IMR-90 (cell line): ENCODE measurements around the gene SLC6A12. TPM values are rescaled to one million over a fixed set of nuclear protein-coding genes. Genes with fewer than 3 reads are reported as not detected.

Source experiments
- ATAC-seq: fragments of 200-7000 bp; cut with Tn5 transposase; 2 replicates; pipeline ENCODE4 v1.9.1; 2020; ENCODE audit warnings: low read depth, mild to moderate bottlenecking, moderate library complexity
- BruUV-seq: library from RNA; stranded (reverse); fragments of 400-500 nt; replicated peaks from 2 replicates; lab custom pipeline; 2021; lab: Mats Ljungman, UMichigan
- CTCF ChIA-PET: fragments of 300-600 bp; formaldehyde crosslinking; extraction: SDS; loops from one replicate; lab custom pipeline; 2021; ENCODE audit warnings: antibody characterized with exemption; lab: Yijun Ruan, JAX
- POLR2A ChIA-PET: fragments of 300-600 bp; sonication (Branson Sonifier 250); formaldehyde crosslinking; loops from one replicate; lab custom pipeline; 2022; ENCODE audit warnings: antibody characterized with exemption; ENCODE audit not compliant: unreplicated experiment; lab: Charles Lee
- DNase-seq: peaks from one replicate; pipeline ENCODE4 v3.0.0; 2013
- H2AFZ ChIP-seq: replicated peaks from 2 replicates; pipeline ENCODE3; 2013; ENCODE audit warnings: low read length, mild to moderate bottlenecking; ENCODE audit not compliant: poor library complexity
- H2AK5ac ChIP-seq: 2 replicates; pipeline ENCODE4 v1.6.1; 2013; ENCODE audit warnings: low read depth, low read length, inconsistent platforms
- H2AK9ac ChIP-seq: replicated peaks from 2 replicates; pipeline ENCODE3; 2013; ENCODE audit warnings: mild to moderate bottlenecking, low read depth, low read length, moderate library complexity; ENCODE audit not compliant: poor library complexity
- H2BK120ac ChIP-seq: 2 replicates; pipeline ENCODE4 v1.6.1; 2013; ENCODE audit warnings: low read depth, low read length, inconsistent platforms
- H2BK15ac ChIP-seq: 3 replicates; pipeline ENCODE4 v1.6.1; 2013; ENCODE audit warnings: low read depth, low read length, inconsistent platforms
- H2BK20ac ChIP-seq: 2 replicates; pipeline ENCODE4 v1.6.1; 2013; ENCODE audit warnings: low read depth, mild to moderate bottlenecking, inconsistent platforms, low read length, moderate library complexity
- H2BK5ac ChIP-seq: 2 replicates; pipeline ENCODE4 v1.6.1; 2013; ENCODE audit warnings: mild to moderate bottlenecking, low read depth, low read length, inconsistent platforms; ENCODE audit not compliant: poor library complexity, severe bottlenecking
- H3K14ac ChIP-seq: replicated peaks from 2 replicates; pipeline ENCODE4 v1.6.1; 2013; ENCODE audit warnings: low read depth, low read length, inconsistent platforms
- H3K18ac ChIP-seq: 2 replicates; pipeline ENCODE4 v1.6.1; 2013; ENCODE audit warnings: low read depth, low read length, control low read depth
- H3K23ac ChIP-seq: 2 replicates; pipeline ENCODE4 v1.6.1; 2013; ENCODE audit warnings: low read depth, low read length, inconsistent platforms
- H3K27ac ChIP-seq: 2 replicates; pipeline ENCODE4 v1.5.1; 2013; ENCODE audit warnings: mild to moderate bottlenecking, control low read depth, low read length; ENCODE audit not compliant: insufficient read depth
- H3K27me3 ChIP-seq: 2 replicates; pipeline ENCODE4 v1.6.1; 2013; ENCODE audit warnings: low read length; ENCODE audit not compliant: control insufficient read depth, insufficient read depth
- H3K36me3 ChIP-seq: 2 replicates; pipeline ENCODE4 v1.6.1; 2013; ENCODE audit warnings: low read length, mixed read lengths; ENCODE audit not compliant: control insufficient read depth, insufficient read depth
- H3K4ac ChIP-seq: 2 replicates; pipeline ENCODE4 v1.6.1; 2013; ENCODE audit warnings: low read depth, low read length, inconsistent platforms
- H3K4me1 ChIP-seq: 2 replicates; pipeline ENCODE4 v1.6.1; 2013; ENCODE audit warnings: low read length, mixed read lengths; ENCODE audit not compliant: control insufficient read depth, insufficient read depth
- H3K4me2 ChIP-seq: 2 replicates; pipeline ENCODE4 v1.6.1; 2013; ENCODE audit warnings: low read depth, mild to moderate bottlenecking, control low read depth, low read length, moderate library complexity
- H3K4me3 ChIP-seq: 2 replicates; pipeline ENCODE4 v1.5.1; 2013; ENCODE audit warnings: low read depth, mild to moderate bottlenecking, control low read depth, low read length, moderate library complexity; ENCODE audit not compliant: insufficient read depth
- H3K56ac ChIP-seq: 2 replicates; pipeline ENCODE4 v1.6.1; 2013; ENCODE audit warnings: low read length, inconsistent platforms; ENCODE audit not compliant: insufficient read depth; ENCODE audit errors: extremely low read depth
- H3K79me1 ChIP-seq, 2 experiments: 2 replicates each; pipeline ENCODE4 v1.6.1; 2013; ENCODE audit warnings: low read length in 2 of 2, inconsistent platforms in 1 of 2, low read depth in 1 of 2
- H3K9ac ChIP-seq: 2 replicates; pipeline ENCODE4 v1.6.1; 2013; ENCODE audit warnings: low read depth, low read length, control low read depth
- H3K9me1 ChIP-seq: 2 replicates; pipeline ENCODE4 v1.6.1; 2013; ENCODE audit warnings: low read length, inconsistent platforms; ENCODE audit not compliant: insufficient read depth
- H3K9me3 ChIP-seq: 2 replicates; pipeline ENCODE4 v1.6.1; 2013; ENCODE audit warnings: low read length; ENCODE audit not compliant: control insufficient read depth, insufficient read depth
- H4K20me1 ChIP-seq: 2 replicates; pipeline ENCODE4 v1.6.1; 2013; ENCODE audit warnings: low read length, inconsistent platforms; ENCODE audit not compliant: insufficient read depth
- H4K5ac ChIP-seq: 2 replicates; pipeline ENCODE4 v1.6.1; 2013; ENCODE audit warnings: mild to moderate bottlenecking, low read depth, low read length, control low read depth
- H4K8ac ChIP-seq, 2 experiments: 2 replicates each; pipeline ENCODE4 v1.6.1; 2013; ENCODE audit warnings: low read depth in 2 of 2, low read length in 2 of 2, control low read depth in 1 of 2, inconsistent platforms in 1 of 2
- H4K91ac ChIP-seq: 2 replicates; pipeline ENCODE4 v1.6.1; 2013; ENCODE audit warnings: low read depth, low read length, inconsistent platforms; ENCODE audit not compliant: insufficient read depth
- CEBPB ChIP-seq: IDR thresholded peaks from 2 replicates; pipeline ENCODE4 v1.6.1; 2012; ENCODE audit warnings: low read depth, low read length, improper control_type of control experiment
- CTCF ChIP-seq: conservative IDR thresholded peaks from 2 replicates; pipeline ENCODE4 v1.5.1; 2012; ENCODE audit warnings: mild to moderate bottlenecking, low read depth, low read length, improper control_type of control experiment
- FOS ChIP-seq: fragments of 150-350 bp; IDR thresholded peaks from 2 replicates; pipeline ENCODE4 v1.6.1; 2016; ENCODE audit warnings: low read depth, low read length
- MAZ ChIP-seq: IDR thresholded peaks from 2 replicates; pipeline ENCODE4 v1.6.1; 2012; ENCODE audit warnings: low read depth, mild to moderate bottlenecking, low read length, improper control_type of control experiment, moderate library complexity, borderline replicate concordance
- RAD21 ChIP-seq: IDR thresholded peaks from 2 replicates; pipeline ENCODE4 v1.6.1; 2012; ENCODE audit warnings: low read length, improper control_type of control experiment
- RCOR1 ChIP-seq: IDR thresholded peaks from 2 replicates; pipeline ENCODE4 v1.6.1; 2012; ENCODE audit warnings: mild to moderate bottlenecking, low read length, improper control_type of control experiment; ENCODE audit not compliant: insufficient replicate concordance
- SMC3 ChIP-seq: fragments of 150-350 bp; IDR thresholded peaks from 2 replicates; pipeline ENCODE4 v1.6.1; 2016; ENCODE audit warnings: low read depth, mild to moderate bottlenecking, antibody characterized with exemption, low read length, moderate library complexity
- USF2 ChIP-seq: fragments of 150-350 bp; IDR thresholded peaks from 2 replicates; pipeline ENCODE4 v1.6.1; 2017; ENCODE audit warnings: mild to moderate bottlenecking, antibody characterized with exemption, low read length, low read depth
- WGBS, 2 experiments: methylation state at CpG; one replicate each; pipeline versions ENCODE4 v1.1.5 to v1.1.7; 2013; ENCODE audit warnings: missing lambda C conversion rate in 2 of 2; ENCODE audit not compliant: insufficient read length in 1 of 2; ENCODE audit errors: extremely low coverage in 2 of 2; 5-methylcytosine and 5-hydroxymethylcytosine counted together
- dilution Hi-C: fragments of 300-500 bp; cut with HindIII; formaldehyde crosslinking; loops from one replicate; pipeline ENCODE4 v1.14.3; 2018; ENCODE audit warnings: low sequenced_read_pairs; ENCODE audit not compliant: unreplicated experiment
- in situ Hi-C: fragments of 300-500 bp; cut with MboI; formaldehyde crosslinking; loops from 3 replicates; pipeline ENCODE4 v1.14.3; 2019; ENCODE audit warnings: low sequenced_read_pairs, inconsistent platforms, mixed read lengths
- intact Hi-C: fragments of 100-400 bp; cut with micrococcal nuclease; formaldehyde crosslinking; loops from 2 replicates; pipeline ENCODE4 v1.10.0; 2022
- polyA plus RNA-seq, 3 experiments: library from polyadenylated mRNA; depleted of rRNA; stranded (reverse); fragments of >200 nt; gene quantifications; 2 replicates each; pipeline ENCODE4 v1.2.3, GENCODE V29; 2012; ENCODE audit warnings: low replicate concordance in 1 of 3
- total RNA-seq: library from RNA; depleted of rRNA; stranded (reverse); fragments of >200 nt; gene quantifications from 2 replicates; pipeline ENCODE4 v1.2.3, GENCODE V29; 2012

Gene SLC6A12
- total and polyA plus RNA-seq, 2 of the 4 experiments (the other 2 are of a cell fraction): not detected

GRCh38 chr12:188910-189621 lies 24.9 kb downstream of the SLC6A12 start:
- H2AFZ ChIP-seq: peak overlapping the region; percentile 92
- intact Hi-C loops: no loop called here
- peak overlapping the region; percentile 53; the same call in 1 of the 2 replicates for H3K4ac ChIP-seq
- H3K27ac ChIP-seq: no peak overlapping the region
- H3K4me2 ChIP-seq: peak overlapping the region; percentile 89
- TF ChIP-seq USF2: no peak
- TF ChIP-seq CEBPB: no peak
- TF ChIP-seq RCOR1: no peak
- peak; percentile 71 for TF ChIP-seq RAD21
- TF ChIP-seq FOS: no peak
- TF ChIP-seq CTCF: peak; percentile 85
- TF ChIP-seq MAZ: peak; percentile 80; the same call in 1 of the 2 replicates
- TF ChIP-seq SMC3: peak; percentile 78
- H3K36me3 ChIP-seq: no peaks in the 10 kb centered on the region
- peak overlapping the region; percentile 16; the same call in 1 of the 2 replicates for H4K5ac ChIP-seq
- no peaks in the 10 kb centered on the region for H3K9me1 ChIP-seq
- peak overlapping the region; percentile 69 for H2AK9ac ChIP-seq
- DNase-seq (peak; percentile 45), ATAC-seq (peak; percentile 98)
- H2AK5ac ChIP-seq: no peak overlapping the region
- H2BK5ac ChIP-seq: no peak overlapping the region
- peaks cover 34% of the 10 kb centered on the region for H3K27me3 ChIP-seq
- H3K56ac ChIP-seq: no peak overlapping the region
- H2BK120ac ChIP-seq: no peak overlapping the region
- dilution Hi-C loops: no loop called here
- H3K18ac ChIP-seq: no peak overlapping the region
- no peak overlapping the region for H3K14ac ChIP-seq
- 9% methylated on average over 38 of the region's 52 CpGs; no CpG with 5 or more reads in 1 of the 2 experiments for WGBS, 2 experiments
- H4K8ac ChIP-seq: peak overlapping the region in 1 of 2 experiments; percentile 78; a peak in 1 of 4 replicates
- H4K91ac ChIP-seq: no peak overlapping the region
- in situ Hi-C loops: no loop called here
- peak overlapping the region; percentile 46 for H3K4me3 ChIP-seq
- ChIA-PET CTCF (interaction anchor here (1.2 kb wide), 1 partner anchor 9 kb away, joined by 3 read pairs; no protein-coding TSS in a partner anchor), POLR2A (no interaction called here)
- peaks cover 2% of the 10 kb centered on the region; the same call in 1 of the 2 replicates for H3K9me3 ChIP-seq
- no peaks in the 10 kb centered on the region for H3K79me1 ChIP-seq
- BruUV-seq: no TSS peak
- H2BK20ac ChIP-seq: no peak overlapping the region
- no peak overlapping the region for H3K23ac ChIP-seq
- no peaks in the 10 kb centered on the region for H4K20me1 ChIP-seq
- 0 out of 2 replicates have a peak, but pooled peaks cover 2% of the 10 kb centered on the region for H3K4me1 ChIP-seq
- peak overlapping the region; percentile 50 for H3K9ac ChIP-seq
- H2BK15ac ChIP-seq: no peak overlapping the region
